HCT116 (cell line): ENCODE data around the gene RGPD5.
"Not testable (repeated sequence)": the region's sequence is repeated elsewhere in the genome, so short reads cannot be mapped to it uniquely, and the experiment has no call there.

Experiments
- CTCF ChIP-seq, 3 experiments: fragments of 200-600 bp in 1 of 3; sonication (generic) in 1 of 3; IDR thresholded peaks in 2 of 3; conservative IDR thresholded peaks in 1 of 3; 2 replicates each; pipeline ENCODE4 v1.5.1; 2012 to 2017; ENCODE audit warnings: low read depth in 2 of 3, low read length in 2 of 3, antibody characterized with exemption in 1 of 3, borderline replicate concordance in 1 of 3, control low read depth in 1 of 3, mild to moderate bottlenecking in 1 of 3, mixed read lengths in 1 of 3, mixed run types in 1 of 3, moderate library complexity in 1 of 3; ENCODE audit not compliant: insufficient read depth in 1 of 3
- EGR1 ChIP-seq: IDR thresholded peaks from 2 replicates; pipeline ENCODE4 v1.6.1; 2012; ENCODE audit warnings: low read depth
- EZH2 ChIP-seq: fragments of 200-600 bp; sonication (generic); IDR thresholded peaks from 2 replicates; pipeline ENCODE4 v1.6.1; 2017; ENCODE audit warnings: antibody characterized with exemption, mixed run types
- EZH2phosphoT487 ChIP-seq: fragments of 200-600 bp; IDR thresholded peaks from 2 replicates; pipeline ENCODE4 v1.6.1; 2018; ENCODE audit warnings: antibody characterized with exemption, borderline replicate concordance
- POLR2A ChIP-seq: IDR thresholded peaks from 2 replicates; pipeline ENCODE4 v1.7.0; 2011; ENCODE audit warnings: borderline replicate concordance; ENCODE audit not compliant: insufficient read depth, insufficient read length; ENCODE audit errors: extremely low read depth
- POLR2AphosphoS5 ChIP-seq: IDR thresholded peaks from 2 replicates; pipeline ENCODE4 v1.6.1; 2011; ENCODE audit warnings: mild to moderate bottlenecking, low read depth, low read length, moderate library complexity
- RAD21 ChIP-seq: IDR thresholded peaks from 2 replicates; pipeline ENCODE4 v1.6.1; 2012; ENCODE audit warnings: low read depth, mild to moderate bottlenecking
- REST ChIP-seq: IDR thresholded peaks from 2 replicates; pipeline ENCODE4 v1.6.1; 2012; ENCODE audit warnings: low read depth
- SIN3A ChIP-seq: IDR thresholded peaks from 2 replicates; pipeline ENCODE4 v1.6.1; 2012; ENCODE audit warnings: low read depth
- SP1 ChIP-seq: IDR thresholded peaks from 2 replicates; pipeline ENCODE4 v1.6.1; 2012; ENCODE audit warnings: low read depth
- YY1 ChIP-seq: IDR thresholded peaks from 2 replicates; pipeline ENCODE4 v1.6.1; 2011; ENCODE audit warnings: low read length, low read depth, moderate library complexity, mild to moderate bottlenecking; ENCODE audit not compliant: insufficient replicate concordance; ENCODE audit errors: extremely low read depth
- ZFX ChIP-seq: fragments of 450-650 bp; IDR thresholded peaks from 2 replicates; pipeline ENCODE4 v1.6.1; 2017
- TF ChIP-seq, protein P1 (sequence below): IDR thresholded peaks from 2 replicates; pipeline ENCODE4 v1.6.1; 2012
- TF ChIP-seq, protein P2 (sequence below): IDR thresholded peaks from 2 replicates; pipeline ENCODE4 v1.6.1; 2011; ENCODE audit warnings: mild to moderate bottlenecking, low read length, moderate library complexity; ENCODE audit not compliant: insufficient replicate concordance; ENCODE audit errors: extremely low read depth

- not testable (repeated sequence) for TF ChIP-seq POLR2AphosphoS5; SIN3A; CTCF (IDR thresholded peaks at IDR 0.05 in 2 of 3, conservative IDR thresholded peaks at IDR 0.05 in 1 of 3; ENCODE audit: borderline replicate concordance in 1 of 3, insufficient read depth in 1 of 3, low read depth in 2 of 3, low read length in 2 of 3); EZH2phosphoT487; RAD21; SP1; REST; POLR2A; EZH2; EGR1; YY1; ZFX
- TF ChIP-seq, protein P1, sequence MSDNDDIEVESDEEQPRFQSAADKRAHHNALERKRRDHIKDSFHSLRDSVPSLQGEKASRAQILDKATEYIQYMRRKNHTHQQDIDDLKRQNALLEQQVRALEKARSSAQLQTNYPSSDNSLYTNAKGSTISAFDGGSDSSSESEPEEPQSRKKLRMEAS: not testable (repeated sequence)
- TF ChIP-seq, protein P2, sequence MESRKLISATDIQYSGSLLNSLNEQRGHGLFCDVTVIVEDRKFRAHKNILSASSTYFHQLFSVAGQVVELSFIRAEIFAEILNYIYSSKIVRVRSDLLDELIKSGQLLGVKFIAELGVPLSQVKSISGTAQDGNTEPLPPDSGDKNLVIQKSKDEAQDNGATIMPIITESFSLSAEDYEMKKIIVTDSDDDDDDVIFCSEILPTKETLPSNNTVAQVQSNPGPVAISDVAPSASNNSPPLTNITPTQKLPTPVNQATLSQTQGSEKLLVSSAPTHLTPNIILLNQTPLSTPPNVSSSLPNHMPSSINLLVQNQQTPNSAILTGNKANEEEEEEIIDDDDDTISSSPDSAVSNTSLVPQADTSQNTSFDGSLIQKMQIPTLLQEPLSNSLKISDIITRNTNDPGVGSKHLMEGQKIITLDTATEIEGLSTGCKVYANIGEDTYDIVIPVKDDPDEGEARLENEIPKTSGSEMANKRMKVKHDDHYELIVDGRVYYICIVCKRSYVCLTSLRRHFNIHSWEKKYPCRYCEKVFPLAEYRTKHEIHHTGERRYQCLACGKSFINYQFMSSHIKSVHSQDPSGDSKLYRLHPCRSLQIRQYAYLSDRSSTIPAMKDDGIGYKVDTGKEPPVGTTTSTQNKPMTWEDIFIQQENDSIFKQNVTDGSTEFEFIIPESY: not testable (repeated sequence)
These were observed 15.0 kb upstream of the RGPD5 start for GRCh38 chr2:109779118-109779517.
